HL-60/S4 treated with retinoic acid at 250 ng/mL for 4 days and 3 days (cell line): Measurements from ENCODE around the gene TMEM60.
"Not testable (repeated sequence)": the region's sequence is repeated elsewhere in the genome, so short reads cannot be mapped to it uniquely, and the experiment has no call there.

Experiments
- in situ Hi-C: fragments of 300-500 bp; cut with MboI; formaldehyde crosslinking; loops from 2 replicates; pipeline ENCODE4 v1.7.0; 2022; ENCODE audit warnings: low sequenced_read_pairs

TMEM60 gene

GRCh38 chr7:77798394-77799077 is at the start of gene TMEM60, which contains the start of gene PHTF2:
TMEM60 (minus strand) TSS chr7:77798434; CDS start chr7:77794373, 4,061 bp downstream.
PHTF2 (plus strand) TSS chr7:77798773.
- in situ Hi-C loops = no loop called here

GRCh38 chr7:77846317-77847092 is 48.3 kb upstream of the TMEM60 start:
- in situ Hi-C loops = no loop called here

GRCh38 chr7:77843194-77843593 is 45.0 kb upstream of the TMEM60 start:
- in situ Hi-C loops = no loop called here

- in situ Hi-C loops = no loop called here
Observed at GRCh38 chr7:77839919-77840318, 41.7 kb upstream of the TMEM60 start.

GRCh38 chr7:77838929-77839491 is 40.8 kb upstream of the TMEM60 start:
- in situ Hi-C loops = no loop called here

- in situ Hi-C loops = no loop called here
Observed at GRCh38 chr7:77837966-77838365, 39.7 kb upstream of the TMEM60 start.

GRCh38 chr7:77837275-77837674 is 39.0 kb upstream of the TMEM60 start:
- in situ Hi-C loops = no loop called here

GRCh38 chr7:77836425-77836824 is 38.2 kb upstream of the TMEM60 start:
- in situ Hi-C loops = not testable (repeated sequence)

- in situ Hi-C loops = no loop called here
Observed at GRCh38 chr7:77833136-77833535, 34.9 kb upstream of the TMEM60 start.

- in situ Hi-C loops = no loop called here
Observed at GRCh38 chr7:77831953-77832352, 33.7 kb upstream of the TMEM60 start.

GRCh38 chr7:77831481-77831880 is 33.2 kb upstream of the TMEM60 start:
- in situ Hi-C loops = no loop called here

DNA sequence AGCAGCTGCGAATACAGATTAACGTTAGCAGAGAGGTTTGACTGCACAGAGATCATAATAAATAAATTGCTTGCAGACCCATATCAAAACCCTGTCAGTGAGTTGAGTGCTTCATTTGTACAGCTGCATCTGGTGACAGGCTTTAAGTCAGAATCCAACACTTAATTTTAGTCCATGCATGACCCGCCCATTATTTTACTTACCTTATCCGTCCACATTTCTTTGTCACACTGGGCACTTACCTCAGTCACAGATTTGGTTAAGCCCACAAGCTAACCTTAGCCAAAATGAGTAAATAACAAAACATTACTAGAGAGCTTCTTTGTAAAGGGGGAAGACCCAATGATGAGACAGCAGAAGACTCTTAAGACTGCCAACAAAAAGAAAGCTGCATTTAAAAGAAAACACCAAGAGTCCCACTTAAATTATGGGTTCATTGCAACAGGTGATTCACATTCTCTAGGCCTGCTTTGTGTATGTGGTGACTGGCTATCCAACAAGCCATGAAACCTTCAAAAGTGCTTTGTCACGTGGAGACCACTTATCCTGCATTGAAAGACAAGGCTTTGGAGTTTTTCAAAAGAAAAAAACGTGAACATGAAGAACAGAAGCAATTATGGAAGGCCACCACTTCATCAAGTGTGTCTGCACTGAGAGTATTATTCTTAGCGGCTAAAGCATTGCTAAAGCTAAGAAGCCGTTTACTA is 32.6 kb upstream of the TMEM60 start:
- in situ Hi-C loops = no loop called here

- in situ Hi-C loops = no loop called here
Observed at GRCh38 chr7:77827999-77828398, 29.8 kb upstream of the TMEM60 start.

- in situ Hi-C loops = no loop called here
Observed at GRCh38 chr7:77826300-77826699, 28.1 kb upstream of the TMEM60 start.

- in situ Hi-C loops = no loop called here
Observed at GRCh38 chr7:77825131-77825530, 26.9 kb upstream of the TMEM60 start.

GRCh38 chr7:77824636-77825035 is 26.4 kb upstream of the TMEM60 start:
- in situ Hi-C loops = no loop called here

- in situ Hi-C loops = no loop called here
Observed at GRCh38 chr7:77823787-77824186, 25.6 kb upstream of the TMEM60 start.

DNA sequence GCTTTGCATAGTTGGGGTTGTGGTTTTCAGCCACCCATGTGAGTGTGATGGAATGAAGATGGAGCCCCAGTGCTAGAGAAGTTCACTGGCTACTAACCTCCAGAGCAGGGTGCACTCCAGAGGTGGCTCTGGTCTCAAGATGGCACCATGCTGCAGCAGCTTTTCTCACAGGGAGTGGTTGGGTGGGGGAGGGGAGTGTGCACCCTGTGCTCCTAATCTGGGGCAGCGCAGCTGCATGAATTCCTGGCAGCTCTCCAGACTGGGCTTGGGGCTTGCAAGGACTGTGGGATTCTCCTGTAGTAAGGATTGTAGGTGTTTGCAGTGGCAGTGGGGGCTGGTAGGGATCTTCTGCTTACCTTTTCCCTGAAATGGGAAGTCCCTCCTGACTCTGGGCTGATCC is 24.0 kb upstream of the TMEM60 start:
- in situ Hi-C loops = no loop called here

DNA sequence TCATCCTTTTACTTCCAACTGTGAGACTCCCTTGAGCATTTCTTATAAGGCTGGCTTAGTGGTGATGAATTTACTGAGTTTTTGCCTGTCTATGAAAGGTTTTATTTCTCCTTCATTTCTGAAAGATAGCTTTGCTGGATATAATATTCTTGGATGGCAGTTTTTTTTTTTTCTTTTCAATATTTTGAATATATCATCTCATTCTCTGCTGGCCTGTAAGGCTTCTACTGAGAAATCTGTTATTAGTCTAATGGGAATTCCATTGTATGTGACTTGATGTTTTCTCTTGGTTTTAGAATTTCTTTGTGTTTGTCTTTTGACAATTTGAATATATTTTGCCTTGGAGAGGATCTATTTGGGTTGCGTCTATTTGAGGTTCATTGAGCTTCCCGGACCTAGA is 22.7 kb upstream of the TMEM60 start:
- in situ Hi-C loops = no loop called here

DNA sequence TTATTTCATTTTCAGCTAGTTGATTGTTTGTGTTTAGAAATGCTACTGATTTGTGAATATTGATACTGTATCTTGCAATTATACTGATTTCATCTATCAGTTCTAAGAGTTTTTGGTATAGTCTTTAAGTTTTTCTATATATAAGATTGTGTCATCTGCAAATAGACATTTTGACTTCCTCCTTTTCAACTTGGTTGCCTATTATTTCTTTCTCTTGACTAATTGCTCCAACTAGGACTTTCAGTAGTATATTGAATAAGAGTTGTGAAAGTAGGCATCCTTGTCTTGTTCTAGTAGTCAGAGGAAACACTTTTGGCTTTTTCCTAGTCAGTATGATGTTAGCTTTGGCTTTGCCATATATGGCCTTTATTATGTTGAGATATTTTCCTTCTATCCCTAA is 20.8 kb upstream of the TMEM60 start:
- in situ Hi-C loops = no loop called here

- in situ Hi-C loops = no loop called here
Observed at GRCh38 chr7:77813180-77813579, 14.9 kb upstream of the TMEM60 start.
